ENCODE data around the gene OR9Q2. TPM values are rescaled to one million over a fixed set of nuclear protein-coding genes. Genes with fewer than 3 reads are reported as not detected.

Gene OR9Q2
- total and polyA plus RNA-seq, 2 of the 13 experiments (the other 11 are each of a cell fraction or from before 2014, with no cell fraction given), result not detected

DNA sequence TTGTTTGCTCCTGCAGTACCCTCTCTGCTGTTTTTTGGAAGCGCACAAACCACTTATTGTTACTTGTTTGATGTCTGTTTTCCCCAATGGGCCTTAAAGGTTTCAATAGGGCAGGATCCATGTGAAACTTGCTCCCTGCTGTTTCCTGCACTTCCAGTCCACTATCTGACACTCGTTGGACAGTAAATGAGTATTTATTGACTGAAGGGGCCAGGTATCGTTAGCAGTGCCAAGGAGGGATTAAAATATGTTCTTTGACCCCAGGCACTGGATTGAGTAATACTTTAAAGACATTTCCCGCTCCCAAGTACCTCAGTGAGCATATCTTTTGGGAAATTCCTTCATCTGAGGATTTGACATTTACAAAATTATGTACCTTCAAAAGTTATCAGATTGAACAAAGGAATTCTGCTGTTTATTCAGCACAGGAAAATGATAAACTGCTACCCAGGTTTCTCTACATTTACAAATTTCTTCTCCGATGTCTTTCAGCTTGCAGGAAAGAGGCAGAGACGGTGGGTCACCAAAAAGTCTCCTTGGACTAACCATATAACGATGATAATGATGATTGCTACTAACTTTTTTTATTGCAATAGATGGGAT, 23.3 kb upstream of the OR9Q2 start (continued):
- TF ChIP-seq, protein P1, sequence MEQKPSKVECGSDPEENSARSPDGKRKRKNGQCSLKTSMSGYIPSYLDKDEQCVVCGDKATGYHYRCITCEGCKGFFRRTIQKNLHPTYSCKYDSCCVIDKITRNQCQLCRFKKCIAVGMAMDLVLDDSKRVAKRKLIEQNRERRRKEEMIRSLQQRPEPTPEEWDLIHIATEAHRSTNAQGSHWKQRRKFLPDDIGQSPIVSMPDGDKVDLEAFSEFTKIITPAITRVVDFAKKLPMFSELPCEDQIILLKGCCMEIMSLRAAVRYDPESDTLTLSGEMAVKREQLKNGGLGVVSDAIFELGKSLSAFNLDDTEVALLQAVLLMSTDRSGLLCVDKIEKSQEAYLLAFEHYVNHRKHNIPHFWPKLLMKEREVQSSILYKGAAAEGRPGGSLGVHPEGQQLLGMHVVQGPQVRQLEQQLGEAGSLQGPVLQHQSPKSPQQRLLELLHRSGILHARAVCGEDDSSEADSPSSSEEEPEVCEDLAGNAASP (CRISPR knock-in tag; IDR thresholded peaks at IDR 0.05; ENCODE audit: borderline replicate concordance), result peak; percentile 81; the same call in 1 of the 2 replicates
- TF ChIP-seq, protein P2, sequence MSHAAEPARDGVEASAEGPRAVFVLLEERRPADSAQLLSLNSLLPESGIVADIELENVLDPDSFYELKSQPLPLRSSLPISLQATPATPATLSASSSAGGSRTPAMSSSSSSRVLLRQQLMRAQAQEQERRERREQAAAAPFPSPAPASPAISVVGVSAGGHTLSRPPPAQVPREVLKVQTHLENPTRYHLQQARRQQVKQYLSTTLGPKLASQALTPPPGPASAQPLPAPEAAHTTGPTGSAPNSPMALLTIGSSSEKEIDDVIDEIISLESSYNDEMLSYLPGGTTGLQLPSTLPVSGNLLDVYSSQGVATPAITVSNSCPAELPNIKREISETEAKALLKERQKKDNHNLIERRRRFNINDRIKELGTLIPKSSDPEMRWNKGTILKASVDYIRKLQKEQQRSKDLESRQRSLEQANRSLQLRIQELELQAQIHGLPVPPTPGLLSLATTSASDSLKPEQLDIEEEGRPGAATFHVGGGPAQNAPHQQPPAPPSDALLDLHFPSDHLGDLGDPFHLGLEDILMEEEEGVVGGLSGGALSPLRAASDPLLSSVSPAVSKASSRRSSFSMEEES (CRISPR knock-in tag; IDR thresholded peaks at IDR 0.05), result peak; percentile 60; the same call in 1 of the 2 replicates
- TF ChIP-seq SIX4 (CRISPR knock-in tag; IDR thresholded peaks at IDR 0.05) (peak; percentile 85), ZBTB20 (CRISPR knock-in tag; IDR thresholded peaks at IDR 0.05; ENCODE audit: borderline replicate concordance, low read depth) (no peak), EP300 (IDR thresholded peaks at IDR 0.05; ENCODE audit: low read depth in 2 of 2, low read length in 2 of 2) (peak in 1 of 2 experiments; percentile 97; a peak in 2 of 4 replicates), EP300 (CRISPR knock-in tag; IDR thresholded peaks at IDR 0.05; ENCODE audit: borderline replicate concordance) (peak; percentile 94), FOXK2 (IDR thresholded peaks at IDR 0.05) (no peak), MYPOP (CRISPR knock-in tag; IDR thresholded peaks at IDR 0.05) (peak; percentile 50; the same call in 1 of the 2 replicates), HOMEZ (CRISPR knock-in tag; IDR thresholded peaks at IDR 0.05; ENCODE audit: low read depth) (peak; percentile 74; the same call in 1 of the 2 replicates), EED (CRISPR knock-in tag; IDR thresholded peaks at IDR 0.05) (no peak), ZNF432 (CRISPR knock-in tag; IDR thresholded peaks at IDR 0.05; ENCODE audit: borderline replicate concordance) (no peak), POLR2AphosphoS2 (IDR thresholded peaks at IDR 0.05; ENCODE audit: low read depth, low read length) (no peak)
- TF ChIP-seq, protein P3, sequence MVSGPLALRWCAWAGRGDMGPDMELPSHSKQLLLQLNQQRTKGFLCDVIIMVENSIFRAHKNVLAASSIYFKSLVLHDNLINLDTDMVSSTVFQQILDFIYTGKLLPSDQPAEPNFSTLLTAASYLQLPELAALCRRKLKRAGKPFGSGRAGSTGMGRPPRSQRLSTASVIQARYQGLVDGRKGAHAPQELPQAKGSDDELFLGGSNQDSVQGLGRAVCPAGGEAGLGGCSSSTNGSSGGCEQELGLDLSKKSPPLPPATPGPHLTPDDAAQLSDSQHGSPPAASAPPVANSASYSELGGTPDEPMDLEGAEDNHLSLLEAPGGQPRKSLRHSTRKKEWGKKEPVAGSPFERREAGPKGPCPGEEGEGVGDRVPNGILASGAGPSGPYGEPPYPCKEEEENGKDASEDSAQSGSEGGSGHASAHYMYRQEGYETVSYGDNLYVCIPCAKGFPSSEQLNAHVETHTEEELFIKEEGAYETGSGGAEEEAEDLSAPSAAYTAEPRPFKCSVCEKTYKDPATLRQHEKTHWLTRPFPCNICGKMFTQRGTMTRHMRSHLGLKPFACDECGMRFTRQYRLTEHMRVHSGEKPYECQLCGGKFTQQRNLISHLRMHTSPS (CRISPR knock-in tag; IDR thresholded peaks at IDR 0.05; ENCODE audit: low read depth), result no peak
- TF ChIP-seq, protein P4, sequence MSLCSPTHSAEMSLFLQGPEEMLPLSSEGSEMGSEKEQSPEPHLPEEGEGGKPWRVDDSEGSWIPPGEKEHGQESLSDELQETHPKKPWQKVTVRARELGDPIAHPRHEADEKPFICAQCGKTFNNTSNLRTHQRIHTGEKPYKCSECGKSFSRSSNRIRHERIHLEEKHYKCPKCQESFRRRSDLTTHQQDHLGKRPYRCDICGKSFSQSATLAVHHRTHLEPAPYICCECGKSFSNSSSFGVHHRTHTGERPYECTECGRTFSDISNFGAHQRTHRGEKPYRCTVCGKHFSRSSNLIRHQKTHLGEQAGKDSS (CRISPR knock-in tag; IDR thresholded peaks at IDR 0.05; ENCODE audit: borderline replicate concordance, low read depth), result no peak
- TF ChIP-seq, protein P5, sequence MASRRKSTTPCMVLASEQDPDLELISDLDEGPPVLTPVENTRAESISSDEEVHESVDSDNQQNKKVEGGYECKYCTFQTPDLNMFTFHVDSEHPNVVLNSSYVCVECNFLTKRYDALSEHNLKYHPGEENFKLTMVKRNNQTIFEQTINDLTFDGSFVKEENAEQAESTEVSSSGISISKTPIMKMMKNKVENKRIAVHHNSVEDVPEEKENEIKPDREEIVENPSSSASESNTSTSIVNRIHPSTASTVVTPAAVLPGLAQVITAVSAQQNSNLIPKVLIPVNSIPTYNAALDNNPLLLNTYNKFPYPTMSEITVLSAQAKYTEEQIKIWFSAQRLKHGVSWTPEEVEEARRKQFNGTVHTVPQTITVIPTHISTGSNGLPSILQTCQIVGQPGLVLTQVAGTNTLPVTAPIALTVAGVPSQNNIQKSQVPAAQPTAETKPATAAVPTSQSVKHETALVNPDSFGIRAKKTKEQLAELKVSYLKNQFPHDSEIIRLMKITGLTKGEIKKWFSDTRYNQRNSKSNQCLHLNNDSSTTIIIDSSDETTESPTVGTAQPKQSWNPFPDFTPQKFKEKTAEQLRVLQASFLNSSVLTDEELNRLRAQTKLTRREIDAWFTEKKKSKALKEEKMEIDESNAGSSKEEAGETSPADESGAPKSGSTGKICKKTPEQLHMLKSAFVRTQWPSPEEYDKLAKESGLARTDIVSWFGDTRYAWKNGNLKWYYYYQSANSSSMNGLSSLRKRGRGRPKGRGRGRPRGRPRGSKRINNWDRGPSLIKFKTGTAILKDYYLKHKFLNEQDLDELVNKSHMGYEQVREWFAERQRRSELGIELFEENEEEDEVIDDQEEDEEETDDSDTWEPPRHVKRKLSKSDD (CRISPR knock-in tag; IDR thresholded peaks at IDR 0.05; ENCODE audit: low read depth), result no peak; the same call in 1 of the 2 replicates

Measured in HepG2 (cell line).